ENCODE measurements around the gene DLGAP1. TPM values are rescaled to one million over a fixed set of nuclear protein-coding genes. Genes with fewer than 3 reads are reported as not detected.

The DLGAP1 gene
- total and polyA plus RNA-seq, 4 donors: 0.06 to 1.2 (median 0.17) TPM; not detected in 1

- H3K4me3 ChIP-seq (ENCODE audit: low read depth in 1 of 3, low read length in 3 of 3): no peak overlapping the region
- no peaks in the 10 kb centered on the region for H3K9me3 ChIP-seq (ENCODE audit: control insufficient read depth in 4 of 4, low read length in 3 of 4)
- 84% methylated on average over 6 of the region's 6 CpGs for WGBS
- TF ChIP-seq MAX (IDR thresholded peaks at IDR 0.05): no peak
- TF ChIP-seq SP1 (IDR thresholded peaks at IDR 0.05): no peak
- TF ChIP-seq EGR1 (IDR thresholded peaks at IDR 0.05; ENCODE audit: low read depth in 2 of 2): no peak
- no peak for TF ChIP-seq ZBTB33 (IDR thresholded peaks at IDR 0.05)
- no peak for TF ChIP-seq RXRA (IDR thresholded peaks at IDR 0.05)
- TF ChIP-seq TAF1 (conservative IDR thresholded peaks at IDR 0.05): no peak
- TF ChIP-seq HNF4G (IDR thresholded peaks at IDR 0.05): no peak
- no peak for TF ChIP-seq GABPA (IDR thresholded peaks at IDR 0.05 in 1 of 2, conservative IDR thresholded peaks at IDR 0.05 in 1 of 2)
- TF ChIP-seq JUND (IDR thresholded peaks at IDR 0.05): no peak
- no peak for TF ChIP-seq RAD21 (IDR thresholded peaks at IDR 0.05)
- no peak for TF ChIP-seq FOXA2 (IDR thresholded peaks at IDR 0.05)
- no peak for TF ChIP-seq CTCF (IDR thresholded peaks at IDR 0.05; ENCODE audit: low read depth, low read length, missing input control)
- no peak for TF ChIP-seq FOXA1 (IDR thresholded peaks at IDR 0.05)
- TF ChIP-seq HNF4A (conservative IDR thresholded peaks at IDR 0.05): no peak
- no peak for TF ChIP-seq YY1 (IDR thresholded peaks at IDR 0.05)
- no peaks in the 10 kb centered on the region for H3K27me3 ChIP-seq (ENCODE audit: control insufficient read depth in 4 of 4, insufficient read depth in 4 of 4, low read length in 3 of 4)
- no peak for DNase-seq (ENCODE audit: low spot score)
- no peak overlapping the region for H3K27ac ChIP-seq (ENCODE audit: low read depth in 1 of 2, low read length in 2 of 2)
- H3K36me3 ChIP-seq (ENCODE audit: control insufficient read depth in 4 of 4, insufficient read depth in 3 of 4, low read depth in 1 of 4, low read length in 3 of 4): no peaks in the 10 kb centered on the region
- H3K9ac ChIP-seq (ENCODE audit: low read depth in 1 of 2, low read length in 2 of 2): no peak overlapping the region
- H3K4me1 ChIP-seq (ENCODE audit: control insufficient read depth in 4 of 4, insufficient read depth in 4 of 4, low read length in 3 of 4): no peaks in the 10 kb centered on the region
Measured at GRCh38 chr18:3584897-3585460, 870.1 kb downstream of the DLGAP1 start.

- Histone ChIP-seq H3K36me3 (ENCODE audit: control insufficient read depth in 4 of 4, insufficient read depth in 3 of 4, low read depth in 1 of 4, low read length in 3 of 4) (no peaks in the 10 kb centered on the region), H3K9me3 (ENCODE audit: control insufficient read depth in 4 of 4, low read length in 3 of 4) (no peaks in the 10 kb centered on the region), H3K4me1 (ENCODE audit: control insufficient read depth in 4 of 4, insufficient read depth in 4 of 4, low read length in 3 of 4) (no peaks in the 10 kb centered on the region), H3K27ac (ENCODE audit: low read depth in 1 of 2, low read length in 2 of 2) (no peak overlapping the region), H3K4me3 (ENCODE audit: low read depth in 1 of 3, low read length in 3 of 3) (no peak overlapping the region), H3K9ac (ENCODE audit: low read depth in 1 of 2, low read length in 2 of 2) (no peak overlapping the region), H3K27me3 (ENCODE audit: control insufficient read depth in 4 of 4, insufficient read depth in 4 of 4, low read length in 3 of 4) (no peaks in the 10 kb centered on the region)
- no peak for DNase-seq (ENCODE audit: low spot score)
- WGBS: 98% methylated on average over 2 of the region's 2 CpGs
- no peak for TF ChIP-seq CTCF (IDR thresholded peaks at IDR 0.05; ENCODE audit: low read depth, low read length, missing input control)
- TF ChIP-seq REST (IDR thresholded peaks at IDR 0.05): no peak
- TF ChIP-seq MAX (IDR thresholded peaks at IDR 0.05): no peak
- no peak for TF ChIP-seq ZBTB33 (IDR thresholded peaks at IDR 0.05)
- TF ChIP-seq SP1 (IDR thresholded peaks at IDR 0.05): no peak
- TF ChIP-seq HNF4G (IDR thresholded peaks at IDR 0.05): no peak
- no peak for TF ChIP-seq GABPA (IDR thresholded peaks at IDR 0.05 in 1 of 2, conservative IDR thresholded peaks at IDR 0.05 in 1 of 2)
- no peak for TF ChIP-seq YY1 (IDR thresholded peaks at IDR 0.05)
- TF ChIP-seq RAD21 (IDR thresholded peaks at IDR 0.05): no peak
- TF ChIP-seq NR2F2 (IDR thresholded peaks at IDR 0.05): no peak
- no peak for TF ChIP-seq EGR1 (IDR thresholded peaks at IDR 0.05; ENCODE audit: low read depth in 2 of 2)
- TF ChIP-seq JUND (IDR thresholded peaks at IDR 0.05): no peak
- no peak for TF ChIP-seq FOXA1 (IDR thresholded peaks at IDR 0.05)
- TF ChIP-seq TAF1 (conservative IDR thresholded peaks at IDR 0.05): no peak
- no peak for TF ChIP-seq HNF4A (conservative IDR thresholded peaks at IDR 0.05)
- no peak for TF ChIP-seq FOXA2 (IDR thresholded peaks at IDR 0.05)
- TF ChIP-seq RXRA (IDR thresholded peaks at IDR 0.05): no peak
Measured at GRCh38 chr18:3584266-3584861, 870.7 kb downstream of the DLGAP1 start.

All from liver (tissue), 9 donors.